ENCODE measurements around the gene BCL2L11.

BCL2L11 gene

GRCh38 chr2:111118481-111118980 is 2.2 kb upstream of the BCL2L11 start:
- DNase-seq: no peak

DNA sequence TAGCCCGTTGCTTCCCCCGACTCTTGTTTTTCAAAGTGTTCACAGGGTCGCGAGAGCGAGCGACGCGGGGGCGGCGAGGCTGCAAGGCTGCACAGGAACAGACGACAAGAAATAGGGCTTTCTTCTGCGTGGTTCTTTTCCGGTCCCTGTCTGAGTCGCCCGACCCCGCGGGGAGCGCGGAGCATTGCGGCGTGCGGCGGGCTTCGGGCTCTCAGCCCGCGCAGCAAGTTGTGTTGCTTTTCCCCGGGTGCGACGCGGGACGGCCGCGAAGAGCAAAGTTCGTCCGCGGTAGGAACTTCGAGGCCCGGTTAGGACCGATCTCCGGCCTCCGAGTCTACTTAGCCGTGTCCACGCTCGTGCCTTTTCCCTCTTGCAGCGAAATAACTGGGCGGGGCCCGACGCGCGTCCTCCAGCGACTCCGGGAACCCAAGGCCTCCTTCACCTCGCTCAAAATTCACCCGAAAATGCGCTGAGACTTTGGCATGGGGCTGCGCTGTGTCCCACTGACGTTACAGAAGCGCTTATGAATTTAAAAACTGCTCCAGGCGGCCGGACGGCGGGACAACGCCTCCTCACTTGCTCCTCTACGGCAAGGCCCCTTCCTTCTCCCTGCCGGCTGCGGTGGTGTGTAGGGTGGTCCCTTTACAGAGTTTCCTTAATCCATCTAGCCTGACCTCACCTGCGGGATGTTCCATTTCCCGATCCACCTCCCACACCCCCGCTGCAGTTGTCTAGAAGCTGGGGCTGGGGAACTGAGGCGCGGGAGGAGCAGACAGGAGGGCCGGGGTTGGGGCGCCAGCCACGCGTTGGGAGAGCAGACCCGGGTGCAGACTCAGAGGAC is 1.5 kb upstream of the BCL2L11 start:
- DNase-seq: no peak

DNA sequence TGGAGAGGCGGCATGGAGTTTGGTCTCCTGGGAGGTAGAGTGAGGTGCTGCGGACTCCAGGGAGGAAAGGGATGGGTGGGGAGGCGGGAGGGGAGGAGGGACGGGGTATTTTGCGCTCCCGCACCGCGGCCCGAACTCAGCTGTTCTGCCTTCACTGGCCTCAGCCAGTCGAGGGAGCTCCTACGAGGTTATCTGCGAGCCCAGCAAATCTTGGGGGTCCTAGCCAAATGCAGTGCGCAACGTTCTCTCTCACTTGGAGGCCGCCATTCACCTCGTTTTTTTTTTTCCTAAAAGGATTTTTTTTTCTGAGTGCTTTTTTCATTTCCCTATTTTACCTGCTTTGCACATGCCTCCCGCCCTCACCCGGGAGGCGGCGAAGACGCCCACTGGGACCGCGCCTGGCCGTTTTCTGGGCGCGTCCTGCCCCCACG is 877 bp upstream of the BCL2L11 start:
- no peak for DNase-seq

DNA sequence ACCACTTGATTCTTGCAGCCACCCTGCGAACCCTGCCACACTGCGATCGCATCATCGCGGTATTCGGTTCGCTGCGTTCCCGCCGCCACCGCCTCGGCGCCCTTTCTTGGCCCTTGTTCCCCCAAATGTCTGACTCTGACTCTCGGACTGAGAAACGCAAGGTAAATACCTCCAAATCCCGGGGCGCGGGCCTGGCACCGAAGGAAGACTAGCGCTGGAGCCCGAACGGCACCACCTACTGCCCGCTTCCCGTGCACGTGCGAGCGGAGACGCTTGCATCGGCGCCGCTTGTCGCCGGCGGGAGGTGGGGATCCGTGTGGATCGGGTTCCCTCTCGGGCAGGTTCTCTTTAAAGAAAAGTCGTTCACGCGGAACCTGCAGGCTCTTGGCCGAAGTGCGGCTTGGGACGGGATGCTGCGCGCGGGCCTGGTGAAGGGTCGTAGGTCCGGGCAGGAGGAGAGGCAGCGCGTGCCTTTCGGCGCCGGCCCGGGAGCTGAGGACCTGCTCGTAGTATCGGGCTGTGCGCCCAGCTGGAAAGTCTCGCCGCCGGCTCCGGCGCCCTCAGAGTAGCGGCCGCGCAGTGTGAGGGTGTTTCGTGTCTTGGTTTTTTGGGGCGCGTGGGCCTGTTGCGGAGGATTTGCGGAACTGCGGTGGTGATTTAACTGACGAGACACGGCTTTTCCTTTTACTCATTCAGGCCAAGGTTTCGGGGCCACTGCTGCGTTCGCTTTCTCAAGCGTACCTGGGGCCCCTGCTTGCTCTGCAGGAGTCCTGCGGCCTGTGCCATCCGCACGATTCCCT is 514 bp downstream of the BCL2L11 start:
- peak; percentile 31 for DNase-seq

- DNase-seq: peak; percentile 48
Observed at GRCh38 chr2:111121828-111122630, 1.3 kb downstream of the BCL2L11 start.

DNA sequence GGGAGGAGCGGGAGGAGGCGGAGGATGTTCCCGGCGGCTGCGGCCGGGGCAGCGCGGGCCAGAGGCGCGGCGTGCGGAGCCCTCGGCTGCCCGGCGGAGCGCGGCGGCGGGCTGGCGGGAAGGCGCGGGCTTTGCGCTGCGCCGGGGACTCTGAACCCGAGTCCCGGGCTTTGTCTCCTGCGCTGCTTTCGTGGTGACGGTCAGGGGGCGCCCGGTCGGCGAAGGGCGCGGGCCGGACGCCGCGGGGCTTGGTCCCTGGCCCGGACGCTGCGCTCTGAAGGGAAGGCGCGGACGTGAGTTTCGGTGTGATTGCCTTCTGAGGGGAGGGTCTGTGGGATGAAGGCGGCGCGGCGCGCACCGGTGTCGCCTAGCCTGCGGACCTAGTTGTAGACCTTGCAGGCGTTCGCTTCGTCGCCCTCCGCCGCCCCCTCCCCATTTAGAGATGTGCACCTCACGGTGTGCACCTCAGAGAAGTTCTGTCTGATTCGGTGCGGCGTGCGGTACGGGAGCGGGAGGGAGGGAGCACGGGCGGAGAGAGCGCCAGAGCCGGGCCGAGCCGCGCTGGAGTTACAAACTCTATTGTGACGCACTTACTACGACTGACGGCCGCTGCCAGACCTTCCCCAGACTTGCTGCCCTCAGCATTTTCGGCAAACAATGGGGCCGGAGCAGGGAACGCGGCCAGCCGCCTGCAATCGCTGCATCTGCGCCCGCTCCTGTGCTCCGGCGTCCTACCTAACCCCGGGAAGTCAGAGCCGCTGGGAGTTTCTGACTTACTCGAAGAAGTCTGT is 2.1 kb downstream of the BCL2L11 start:
- DNase-seq: no peak

DNA sequence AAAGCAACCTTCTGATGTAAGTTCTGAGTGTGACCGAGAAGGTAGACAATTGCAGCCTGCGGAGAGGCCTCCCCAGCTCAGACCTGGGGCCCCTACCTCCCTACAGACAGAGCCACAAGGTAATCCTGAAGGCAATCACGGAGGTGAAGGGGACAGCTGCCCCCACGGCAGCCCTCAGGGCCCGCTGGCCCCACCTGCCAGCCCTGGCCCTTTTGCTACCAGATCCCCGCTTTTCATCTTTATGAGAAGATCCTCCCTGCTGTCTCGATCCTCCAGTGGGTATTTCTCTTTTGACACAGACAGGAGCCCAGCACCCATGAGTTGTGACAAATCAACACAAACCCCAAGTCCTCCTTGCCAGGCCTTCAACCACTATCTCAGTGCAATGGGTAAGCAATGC is 3.0 kb downstream of the BCL2L11 start:
- DNase-seq: no peak

DNA sequence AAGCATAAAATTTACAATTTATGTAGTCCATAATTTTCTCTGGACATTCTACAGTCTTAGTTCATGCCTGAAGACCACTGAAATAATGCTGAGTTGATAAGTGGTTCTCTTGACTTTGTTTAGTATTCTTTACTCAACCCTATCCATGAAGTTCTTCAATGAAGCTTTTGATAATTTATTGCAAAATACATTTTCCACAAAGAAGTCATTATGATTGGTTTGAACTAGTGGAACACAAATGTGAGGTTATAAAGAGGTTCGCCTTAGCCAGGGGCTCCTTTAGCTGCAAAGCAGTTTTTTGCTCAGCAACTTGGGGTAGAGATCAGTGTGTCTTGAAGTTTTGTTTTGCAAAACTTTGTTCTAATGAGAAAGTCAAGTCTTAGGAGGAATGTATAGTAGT is 5.9 kb downstream of the BCL2L11 start:
- no peak for DNase-seq

GRCh38 chr2:111127351-111127750 is 6.6 kb downstream of the BCL2L11 start:
- DNase-seq: no peak

GRCh38 chr2:111128096-111128495 is 7.4 kb downstream of the BCL2L11 start:
- no peak for DNase-seq

DNA sequence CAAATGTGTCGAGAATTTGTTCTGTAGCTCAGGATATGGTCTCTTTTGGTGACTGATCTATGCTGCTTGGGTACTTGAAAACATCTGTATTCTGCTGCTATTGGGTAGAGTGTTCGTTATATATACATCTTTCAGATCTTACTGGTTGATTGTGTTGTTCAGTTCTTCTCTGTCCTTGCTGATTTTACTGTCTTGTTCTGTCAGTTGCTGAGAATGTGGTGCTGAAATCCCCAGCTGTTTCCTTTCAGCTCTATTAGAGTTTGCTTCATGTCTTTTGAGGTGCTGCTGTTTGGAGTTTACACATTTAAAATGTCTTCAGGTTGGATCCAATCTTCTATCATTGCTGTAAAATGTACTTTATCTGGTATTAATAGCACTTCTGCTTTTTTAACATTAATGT is 12.9 kb downstream of the BCL2L11 start:
- DNase-seq: no peak

- DNase-seq: no peak
Observed at GRCh38 chr2:111134055-111134454, 13.3 kb downstream of the BCL2L11 start.

GRCh38 chr2:111135237-111135909 is 14.7 kb downstream of the BCL2L11 start:
- DNase-seq: no peak

DNA sequence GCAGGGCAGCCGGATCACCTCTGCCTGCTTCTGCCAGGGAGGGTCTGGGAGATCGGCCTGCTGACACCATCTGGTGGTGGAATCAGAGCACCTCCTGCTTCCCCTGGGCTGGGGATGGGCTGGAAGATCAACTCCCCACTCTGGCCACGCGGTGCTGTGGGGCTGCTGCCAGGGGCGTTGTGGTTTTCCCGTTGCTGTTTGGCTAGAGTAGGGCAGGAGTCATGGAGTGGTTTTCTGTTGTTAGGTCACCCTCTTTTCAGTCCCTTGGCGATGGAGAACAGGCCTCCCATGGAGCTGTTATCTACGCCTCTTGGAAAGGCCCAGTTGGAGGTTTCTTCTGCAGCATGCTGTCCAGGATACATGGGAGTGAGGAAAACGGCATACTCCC is 15.2 kb downstream of the BCL2L11 start:
- DNase-seq: no peak

DNA sequence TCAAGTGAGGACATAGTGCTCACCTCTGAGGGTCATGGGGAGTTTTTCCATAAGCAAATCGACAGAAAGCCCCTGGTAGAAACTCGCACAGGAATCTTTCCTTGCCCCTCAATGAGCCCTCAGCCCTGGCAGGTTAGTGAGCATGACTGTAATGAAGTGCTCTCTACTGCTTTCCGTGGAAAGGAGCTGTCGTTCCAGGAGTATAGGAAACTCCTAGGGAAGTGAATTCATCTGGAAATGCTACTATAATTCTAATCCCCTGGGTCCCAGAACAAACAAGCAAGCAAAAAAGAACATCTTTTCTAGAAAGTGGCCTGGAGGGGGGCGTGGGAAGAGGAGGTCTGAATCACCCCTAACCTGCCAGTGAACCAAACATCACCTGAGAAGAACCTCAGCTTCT is 18.1 kb downstream of the BCL2L11 start:
- DNase-seq: no peak

- DNase-seq: no peak
Observed at GRCh38 chr2:111139637-111140317, 19.1 kb downstream of the BCL2L11 start.

DNA sequence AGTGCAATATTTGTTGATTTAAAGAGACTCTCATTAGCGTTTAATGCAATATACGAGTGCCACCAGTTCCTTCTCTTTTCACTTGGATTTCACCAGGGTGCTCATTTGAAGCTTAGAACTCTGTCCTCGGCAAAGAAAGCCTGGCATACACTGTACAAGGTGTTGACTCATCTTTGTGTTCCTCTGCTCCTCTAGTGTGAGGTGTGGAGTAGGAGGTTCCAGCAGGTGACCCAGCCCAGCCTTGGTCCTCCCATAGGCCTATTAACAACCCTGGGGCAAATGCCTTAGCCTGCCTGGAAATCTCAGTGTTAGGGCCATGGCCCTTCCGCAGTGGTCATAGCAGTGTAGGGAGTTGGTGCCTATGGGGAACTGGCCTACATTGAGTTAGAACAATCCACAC is 20.1 kb downstream of the BCL2L11 start:
- no peak for DNase-seq

DNA sequence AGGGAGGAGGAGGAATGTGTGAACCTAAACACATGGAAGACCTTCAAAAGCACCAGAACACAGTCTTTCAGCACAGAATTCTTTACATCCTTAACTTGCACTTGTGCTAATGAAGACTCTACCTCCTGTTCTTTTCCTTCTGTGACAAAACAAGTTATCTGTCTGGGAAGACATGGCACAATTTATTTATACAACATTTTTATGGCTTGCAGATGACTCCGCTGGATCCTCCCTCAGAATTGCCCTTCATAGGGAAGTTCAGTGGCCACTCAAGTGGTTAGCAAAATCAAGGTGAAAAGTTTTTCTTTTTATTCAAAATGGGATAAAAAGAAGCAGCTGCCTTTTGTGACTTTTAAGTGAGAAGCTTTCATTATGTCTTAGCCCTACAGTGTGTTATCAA is 21.4 kb downstream of the BCL2L11 start:
- no peak for DNase-seq

GRCh38 chr2:111143107-111143842 is 22.6 kb downstream of the BCL2L11 start:
- DNase-seq: no peak

DNA sequence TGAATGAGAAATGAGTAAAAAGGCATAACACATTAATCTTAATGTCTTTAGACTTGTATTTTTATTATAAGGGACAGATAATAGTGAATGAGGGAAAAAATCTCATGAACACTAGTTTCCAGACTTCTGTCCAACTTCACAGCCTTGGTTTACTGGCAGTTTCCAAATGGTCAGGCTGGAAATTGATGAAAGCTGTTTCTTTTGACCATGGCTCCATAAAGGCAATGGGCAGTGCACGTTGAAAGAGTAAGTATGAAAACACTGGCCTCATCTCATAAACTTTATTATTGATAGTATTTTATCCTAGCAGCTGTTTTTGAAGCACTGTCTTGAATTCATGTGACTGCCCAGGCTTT is 23.1 kb downstream of the BCL2L11 start:
- DNase-seq: no peak

Measured in NCI-H1694 (cell line).